WERI-Rb-1 (cell line): ENCODE data around the gene PACRG.

ENCODE experiments used
- DNase-seq: peaks from one replicate; pipeline ENCODE4 v3.0.0-alpha.2; 2020
- H3K27ac ChIP-seq: fragments of 250-450 bp; sonication (Bioruptor Pico); 2 replicates; pipeline ENCODE4 v1.5.1; 2020; ENCODE audit warnings: mild to moderate bottlenecking, moderate library complexity
- H3K27me3 ChIP-seq: fragments of 250-450 bp; sonication (Bioruptor Pico); 2 replicates; pipeline ENCODE4 v1.5.1; 2021; ENCODE audit warnings: mild to moderate bottlenecking, low read depth, moderate library complexity; ENCODE audit not compliant: insufficient read depth, severe bottlenecking
- H3K36me3 ChIP-seq: fragments of 250-450 bp; sonication (Bioruptor Pico); 2 replicates; pipeline ENCODE4 v1.5.1; 2020; ENCODE audit warnings: mild to moderate bottlenecking, moderate library complexity
- H3K4me3 ChIP-seq: 2 replicates; pipeline ENCODE4 v1.5.1; 2011; ENCODE audit warnings: low read depth, mild to moderate bottlenecking, control low read depth, low read length
- H3K9me3 ChIP-seq: fragments of 250-450 bp; sonication (Bioruptor Pico); 2 replicates; pipeline ENCODE4 v1.5.1; 2021; ENCODE audit warnings: mild to moderate bottlenecking, moderate library complexity; ENCODE audit not compliant: severe bottlenecking
- CTCF ChIP-seq: IDR thresholded peaks from 2 replicates; pipeline ENCODE4 v1.5.1; 2011; ENCODE audit warnings: low read depth, mild to moderate bottlenecking, control low read depth, inconsistent platforms, low read length

PACRG gene

DNA sequence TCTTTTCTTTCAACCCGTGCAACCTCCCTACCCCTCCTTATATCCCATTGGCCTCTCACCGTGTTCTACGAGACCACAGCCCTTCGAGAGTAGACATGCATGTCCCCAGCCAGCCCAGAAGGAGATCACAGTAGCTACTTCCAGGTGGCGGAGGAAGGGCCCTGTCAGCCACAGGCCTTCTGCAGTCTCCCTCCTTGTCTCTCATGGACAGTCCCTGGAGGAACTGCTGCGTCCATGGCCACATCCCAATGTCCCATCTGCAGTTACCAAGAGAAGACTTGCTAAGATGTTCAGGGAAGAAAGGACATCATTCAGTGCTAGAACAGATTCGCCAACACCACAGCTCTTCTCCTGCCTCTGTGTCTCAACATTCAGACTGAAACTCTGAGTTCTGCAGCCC, 625.2 kb downstream of the PACRG start:
- TF ChIP-seq CTCF, result no peak
- no peaks in the 10 kb centered on the region for H3K36me3 ChIP-seq
- no peaks in the 10 kb centered on the region for H3K9me3 ChIP-seq
- no peak overlapping the region for H3K4me3 ChIP-seq
- no peaks in the 10 kb centered on the region for H3K27me3 ChIP-seq
- no peak for DNase-seq
- no peak overlapping the region for H3K27ac ChIP-seq

DNA sequence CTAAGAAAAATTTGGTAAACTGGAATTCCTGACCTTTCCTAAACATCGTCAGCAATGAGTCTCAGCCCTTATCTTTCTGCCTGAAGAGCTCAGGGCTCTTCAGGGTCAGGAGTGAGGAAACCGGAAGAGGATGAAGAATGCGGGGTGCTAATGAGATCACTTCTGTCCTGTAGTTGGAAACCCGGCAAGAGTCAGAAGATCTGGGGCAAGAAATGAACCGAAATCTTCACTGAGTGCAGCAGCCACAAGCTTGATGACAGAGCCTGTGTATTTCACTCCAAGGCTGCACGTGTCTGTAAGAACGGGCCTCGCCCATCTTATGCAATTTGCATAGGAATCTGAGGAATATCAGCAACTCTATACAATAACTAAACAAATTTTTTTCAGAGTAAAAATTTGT, 626.3 kb downstream of the PACRG start:
- no peak for TF ChIP-seq CTCF
- H3K27me3 ChIP-seq, result no peaks in the 10 kb centered on the region
- H3K27ac ChIP-seq, result no peak overlapping the region
- no peaks in the 10 kb centered on the region for H3K36me3 ChIP-seq
- no peak for DNase-seq
- no peak overlapping the region for H3K4me3 ChIP-seq
- no peaks in the 10 kb centered on the region for H3K9me3 ChIP-seq

DNA sequence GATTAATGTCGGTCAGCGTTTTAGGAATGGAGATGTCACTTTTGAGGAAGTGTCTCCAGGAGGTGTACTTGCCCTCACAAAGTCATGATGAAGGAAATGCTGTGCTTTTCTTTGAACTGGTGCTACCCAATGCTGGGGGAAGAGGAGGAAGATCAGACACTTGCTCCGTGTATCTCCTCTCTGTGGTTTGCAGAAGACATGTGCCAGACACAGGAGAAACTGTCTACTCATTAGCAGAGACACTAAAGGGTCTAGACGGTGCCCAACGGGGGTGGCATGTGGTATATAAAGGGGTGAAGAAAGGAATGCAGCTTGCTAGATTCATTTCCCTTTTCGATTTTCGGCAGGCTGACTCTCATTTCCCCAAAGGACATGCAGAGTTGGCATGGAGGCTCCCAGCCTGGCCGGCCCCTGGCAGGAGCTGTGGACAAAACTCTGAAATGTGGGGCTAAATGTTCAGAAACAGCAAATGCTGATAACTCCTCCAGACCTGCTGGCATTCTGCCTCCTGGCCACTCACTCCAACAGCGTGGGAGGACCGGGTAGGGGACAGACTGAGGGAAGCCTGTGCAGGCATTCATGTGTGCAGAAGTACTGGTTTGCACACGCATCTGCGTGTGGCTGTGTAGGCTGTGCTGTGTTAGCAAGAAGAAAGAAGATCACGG, 627.1 kb downstream of the PACRG start:
- Histone ChIP-seq H3K27ac (no peak overlapping the region), H3K4me3 (no peak overlapping the region), H3K9me3 (no peaks in the 10 kb centered on the region), H3K27me3 (no peaks in the 10 kb centered on the region), H3K36me3 (no peaks in the 10 kb centered on the region)
- TF ChIP-seq CTCF, result no peak
- no peak for DNase-seq

GRCh38 chr6:163355426-163355991, 627.7 kb downstream of the PACRG start:
- Histone ChIP-seq H3K4me3 (no peak overlapping the region), H3K36me3 (no peaks in the 10 kb centered on the region), H3K27me3 (no peaks in the 10 kb centered on the region), H3K27ac (no peak overlapping the region), H3K9me3 (no peaks in the 10 kb centered on the region)
- DNase-seq, result no peak
- TF ChIP-seq CTCF, result no peak

GRCh38 chr6:163356324-163356723, 628.5 kb downstream of the PACRG start:
- no peaks in the 10 kb centered on the region for H3K27me3 ChIP-seq
- DNase-seq, result no peak
- H3K36me3 ChIP-seq, result no peaks in the 10 kb centered on the region
- no peak for TF ChIP-seq CTCF
- H3K9me3 ChIP-seq, result no peaks in the 10 kb centered on the region
- H3K27ac ChIP-seq, result no peak overlapping the region
- H3K4me3 ChIP-seq, result no peak overlapping the region

GRCh38 chr6:163356743-163357142, 629.0 kb downstream of the PACRG start:
- no peak for TF ChIP-seq CTCF
- H3K27me3 ChIP-seq, result no peaks in the 10 kb centered on the region
- no peak for DNase-seq
- no peak overlapping the region for H3K4me3 ChIP-seq
- no peak overlapping the region for H3K27ac ChIP-seq
- H3K9me3 ChIP-seq, result no peaks in the 10 kb centered on the region
- H3K36me3 ChIP-seq, result no peaks in the 10 kb centered on the region
